ENCODE measurements around the gene ESRRA. TPM values are rescaled to one million over a fixed set of nuclear protein-coding genes. Genes with fewer than 3 reads are reported as not detected.

Gene ESRRA
- total and polyA plus RNA-seq, 4 donors: 10.8 to 88.4 (median 73.0) TPM

DNA sequence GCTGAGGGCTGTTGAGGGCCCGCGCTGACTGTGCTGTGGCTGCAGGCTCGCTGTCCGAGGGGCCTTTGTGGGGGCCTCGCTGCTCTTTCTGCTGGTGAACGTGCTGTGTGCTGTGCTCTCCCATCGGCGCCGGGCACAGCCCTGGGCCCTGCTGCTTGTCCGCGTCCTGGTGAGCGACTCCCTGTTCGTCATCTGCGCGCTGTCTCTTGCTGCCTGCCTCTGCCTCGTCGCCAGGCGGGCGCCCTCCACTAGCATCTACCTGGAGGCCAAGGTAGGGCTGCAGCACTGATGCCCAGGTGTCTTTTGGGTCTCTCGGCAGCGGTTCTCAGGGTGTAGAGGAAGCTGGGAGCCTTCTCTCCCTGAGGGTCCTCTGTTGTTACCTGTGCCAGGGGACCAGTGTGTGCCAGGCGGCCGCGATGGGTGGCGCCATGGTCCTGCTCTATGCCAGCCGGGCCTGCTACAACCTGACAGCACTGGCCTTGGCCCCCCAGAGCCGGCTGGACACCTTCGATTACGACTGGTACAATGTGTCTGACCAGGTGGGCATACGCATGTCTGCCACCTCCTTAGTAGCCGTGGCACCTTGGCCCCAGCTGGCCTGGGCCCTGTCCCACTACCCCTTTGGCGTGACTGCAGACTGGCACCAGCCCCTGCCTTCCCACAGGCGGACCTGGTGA, 17.5 kb upstream of the ESRRA start:
- TF ChIP-seq, protein P1, sequence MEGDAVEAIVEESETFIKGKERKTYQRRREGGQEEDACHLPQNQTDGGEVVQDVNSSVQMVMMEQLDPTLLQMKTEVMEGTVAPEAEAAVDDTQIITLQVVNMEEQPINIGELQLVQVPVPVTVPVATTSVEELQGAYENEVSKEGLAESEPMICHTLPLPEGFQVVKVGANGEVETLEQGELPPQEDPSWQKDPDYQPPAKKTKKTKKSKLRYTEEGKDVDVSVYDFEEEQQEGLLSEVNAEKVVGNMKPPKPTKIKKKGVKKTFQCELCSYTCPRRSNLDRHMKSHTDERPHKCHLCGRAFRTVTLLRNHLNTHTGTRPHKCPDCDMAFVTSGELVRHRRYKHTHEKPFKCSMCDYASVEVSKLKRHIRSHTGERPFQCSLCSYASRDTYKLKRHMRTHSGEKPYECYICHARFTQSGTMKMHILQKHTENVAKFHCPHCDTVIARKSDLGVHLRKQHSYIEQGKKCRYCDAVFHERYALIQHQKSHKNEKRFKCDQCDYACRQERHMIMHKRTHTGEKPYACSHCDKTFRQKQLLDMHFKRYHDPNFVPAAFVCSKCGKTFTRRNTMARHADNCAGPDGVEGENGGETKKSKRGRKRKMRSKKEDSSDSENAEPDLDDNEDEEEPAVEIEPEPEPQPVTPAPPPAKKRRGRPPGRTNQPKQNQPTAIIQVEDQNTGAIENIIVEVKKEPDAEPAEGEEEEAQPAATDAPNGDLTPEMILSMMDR (IDR thresholded peaks at IDR 0.05; ENCODE audit: control extremely low read depth, extremely low read depth): no peak
- no peak for DNase-seq
- Histone ChIP-seq H3K4me1 (ENCODE audit: control insufficient read depth in 5 of 5, insufficient read depth in 5 of 5, low read length in 5 of 5) (peaks cover 0 to 30% (median 0%) of the 10 kb centered on the region in 5 donors), H3K27ac (ENCODE audit: low read depth in 1 of 2, low read length in 1 of 2) (no peak overlapping the region), H3K27me3 (ENCODE audit: control insufficient read depth in 3 of 3, insufficient read depth in 3 of 3, low read length in 2 of 3) (peaks cover 0 to 17% (median 12%) of the 10 kb centered on the region in 3 donors), H3K9ac (ENCODE audit: insufficient read depth in 1 of 2, low read length in 2 of 2) (no peak overlapping the region), H3K4me3 (no peak overlapping the region), H3K36me3 (ENCODE audit: control insufficient read depth in 4 of 4, insufficient read depth in 4 of 4, low read length in 4 of 4) (peaks cover 0 to 3% (median 0%) of the 10 kb centered on the region in 4 donors), H3K9me3 (ENCODE audit: control insufficient read depth in 4 of 4, insufficient read depth in 3 of 4, low read length in 3 of 4) (peaks cover 0 to 5% (median 0%) of the 10 kb centered on the region in 4 donors)
- 96 to 97% methylated on average over 33 of the region's 33 CpGs for WGBS, 2 donors
- no peak for ATAC-seq (ENCODE audit: insufficient read depth, low FRiP score)

DNA sequence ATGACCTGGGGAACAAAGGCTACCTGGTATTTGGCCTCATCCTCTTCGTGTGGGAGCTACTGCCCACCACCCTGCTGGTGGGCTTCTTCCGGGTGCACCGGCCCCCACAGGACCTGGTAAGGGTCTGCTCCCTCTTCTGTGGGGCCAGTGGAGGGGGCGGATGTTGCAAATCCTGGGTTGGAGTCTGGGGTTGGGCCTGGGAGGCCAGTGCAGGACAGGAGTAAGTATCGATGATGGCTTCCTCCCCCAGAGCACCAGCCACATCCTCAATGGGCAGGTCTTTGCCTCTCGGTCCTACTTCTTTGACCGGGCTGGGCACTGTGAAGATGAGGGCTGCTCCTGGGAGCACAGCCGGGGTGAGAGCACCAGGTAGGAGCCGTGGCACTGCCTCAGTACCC, 17.0 kb upstream of the ESRRA start:
- H3K4me3 ChIP-seq: no peak overlapping the region

GRCh38 chr11:64289002-64289564, 16.2 kb upstream of the ESRRA start:
- Histone ChIP-seq H3K27ac (ENCODE audit: low read depth in 1 of 2, low read length in 1 of 2) (no peak overlapping the region), H3K9me3 (ENCODE audit: control insufficient read depth in 4 of 4, insufficient read depth in 3 of 4, low read length in 3 of 4) (peaks cover 0 to 5% (median 0%) of the 10 kb centered on the region in 4 donors), H3K9ac (ENCODE audit: insufficient read depth in 1 of 2, low read length in 2 of 2) (no peak overlapping the region), H3K27me3 (ENCODE audit: control insufficient read depth in 3 of 3, insufficient read depth in 3 of 3, low read length in 2 of 3) (peaks cover 0 to 28% (median 21%) of the 10 kb centered on the region in 3 donors), H3K4me3 (no peak overlapping the region), H3K4me1 (ENCODE audit: control insufficient read depth in 5 of 5, insufficient read depth in 5 of 5, low read length in 5 of 5) (peaks cover 0 to 22% (median 0%) of the 10 kb centered on the region in 5 donors), H3K36me3 (ENCODE audit: control insufficient read depth in 4 of 4, insufficient read depth in 4 of 4, low read length in 4 of 4) (peaks cover 0 to 3% (median 0%) of the 10 kb centered on the region in 4 donors)
- TF ChIP-seq, protein P1 (IDR thresholded peaks at IDR 0.05; ENCODE audit: control extremely low read depth, extremely low read depth): no peak
- DNase-seq (no peak), ATAC-seq (ENCODE audit: insufficient read depth, low FRiP score) (no peak)
- WGBS, 2 donors: 93 to 98% methylated on average over 13 of the region's 13 CpGs

More for the DNA sequence above, 17.0 kb upstream of the ESRRA start:
- peaks cover 0 to 22% (median 16%) of the 10 kb centered on the region in 3 donors for H3K27me3 ChIP-seq (ENCODE audit: control insufficient read depth in 3 of 3, insufficient read depth in 3 of 3, low read length in 2 of 3)
- DNase-seq: no peak
- peaks cover 0 to 5% (median 0%) of the 10 kb centered on the region in 4 donors for H3K9me3 ChIP-seq (ENCODE audit: control insufficient read depth in 4 of 4, insufficient read depth in 3 of 4, low read length in 3 of 4)
- ATAC-seq (ENCODE audit: insufficient read depth, low FRiP score): no peak
- no peak overlapping the region for H3K9ac ChIP-seq (ENCODE audit: insufficient read depth in 1 of 2, low read length in 2 of 2)
- H3K27ac ChIP-seq (ENCODE audit: low read depth in 1 of 2, low read length in 1 of 2): no peak overlapping the region
- TF ChIP-seq, protein P1 (IDR thresholded peaks at IDR 0.05; ENCODE audit: control extremely low read depth, extremely low read depth): no peak
- WGBS, 2 donors: 91 to 92% methylated on average over 8 to 9 of the region's 9 CpGs
- peaks cover 0 to 29% (median 0%) of the 10 kb centered on the region in 5 donors for H3K4me1 ChIP-seq (ENCODE audit: control insufficient read depth in 5 of 5, insufficient read depth in 5 of 5, low read length in 5 of 5)
- peaks cover 0 to 3% (median 0%) of the 10 kb centered on the region in 4 donors for H3K36me3 ChIP-seq (ENCODE audit: control insufficient read depth in 4 of 4, insufficient read depth in 4 of 4, low read length in 4 of 4)

All from lung (tissue), 12 donors.